SJCRH30 (cell line): Measurements from ENCODE around the gene CORIN. TPM values are rescaled to one million over a fixed set of nuclear protein-coding genes. Genes with fewer than 3 reads are reported as not detected.
"Not testable (repeated sequence)": the region's sequence is repeated elsewhere in the genome, so short reads cannot be mapped to it uniquely, and the experiment has no call there.

ENCODE experiments used
- DNase-seq, 2 experiments: peaks; one replicate each; pipeline ENCODE4 v3.0.0-alpha.2; 2015 to 2020
- H3K27ac ChIP-seq: fragments of 250-450 bp; sonication (Bioruptor Pico); 2 replicates; pipeline ENCODE4 v1.5.1; 2020; ENCODE audit warnings: mild to moderate bottlenecking, moderate library complexity
- H3K27me3 ChIP-seq: fragments of 250-450 bp; sonication (Bioruptor Pico); 2 replicates; pipeline ENCODE4 v1.5.1; 2020; ENCODE audit warnings: mild to moderate bottlenecking, moderate library complexity
- H3K36me3 ChIP-seq: fragments of 250-450 bp; sonication (Bioruptor Pico); 2 replicates; pipeline ENCODE4 v1.5.1; 2020; ENCODE audit warnings: mild to moderate bottlenecking, moderate library complexity
- H3K4me1 ChIP-seq: fragments of 250-450 bp; sonication (Bioruptor Pico); 2 replicates; pipeline ENCODE4 v1.5.1; 2020; ENCODE audit warnings: mild to moderate bottlenecking, moderate library complexity
- H3K4me3 ChIP-seq: fragments of 250-450 bp; sonication (Bioruptor Pico); 2 replicates; pipeline ENCODE4 v1.5.1; 2020; ENCODE audit warnings: mild to moderate bottlenecking, moderate library complexity
- H3K9me3 ChIP-seq: fragments of 250-450 bp; sonication (Bioruptor Pico); replicated peaks from 2 replicates; pipeline ENCODE4 v1.5.1; 2020; ENCODE audit warnings: mild to moderate bottlenecking, moderate library complexity
- total RNA-seq: library from RNA; depleted of rRNA; stranded (reverse); fragments of >200 nt; shearing (Covaris generic); gene quantifications from 2 replicates; pipeline ENCODE4 v1.2.3, GENCODE V29; 2014; rRNA removed

Gene CORIN
- total RNA-seq, 1 experiment from 2014 or later, result 0.38 TPM

DNA sequence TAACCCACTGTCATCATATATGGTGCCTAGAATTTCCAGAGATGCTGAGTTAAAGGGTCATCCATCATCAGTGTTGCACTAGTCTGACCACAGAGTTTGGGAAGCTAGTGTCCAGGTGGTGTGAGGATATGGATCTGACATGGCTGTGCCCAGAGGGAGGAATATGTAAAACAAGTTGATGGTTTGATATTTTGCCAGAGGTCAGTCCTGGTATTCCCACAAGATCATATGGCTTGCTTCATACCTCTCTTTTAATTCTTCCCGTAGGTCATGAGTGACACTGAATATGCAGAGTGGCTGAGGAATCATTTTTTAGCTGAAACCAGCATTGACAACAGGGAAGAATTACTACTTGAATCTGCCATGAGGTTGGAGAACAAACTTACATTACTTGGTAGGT is 277.2 kb downstream of the CORIN start:
- no peaks in the 10 kb centered on the region for H3K27me3 ChIP-seq
- peaks cover 3% of the 10 kb centered on the region for H3K4me1 ChIP-seq
- H3K27ac ChIP-seq, result no peak overlapping the region
- no peak for DNase-seq
- H3K9me3 ChIP-seq, result no peaks in the 10 kb centered on the region
- H3K36me3 ChIP-seq, result no peaks in the 10 kb centered on the region
- H3K4me3 ChIP-seq, result no peak overlapping the region

GRCh38 chr4:47557255-47557654 is 280.6 kb downstream of the CORIN start:
- Histone ChIP-seq H3K36me3 (no peaks in the 10 kb centered on the region), H3K4me3 (no peak overlapping the region), H3K27me3 (no peaks in the 10 kb centered on the region), H3K9me3 (no peaks in the 10 kb centered on the region), H3K27ac (no peak overlapping the region), H3K4me1 (peaks cover 12% of the 10 kb centered on the region)
- no peak for DNase-seq

DNA sequence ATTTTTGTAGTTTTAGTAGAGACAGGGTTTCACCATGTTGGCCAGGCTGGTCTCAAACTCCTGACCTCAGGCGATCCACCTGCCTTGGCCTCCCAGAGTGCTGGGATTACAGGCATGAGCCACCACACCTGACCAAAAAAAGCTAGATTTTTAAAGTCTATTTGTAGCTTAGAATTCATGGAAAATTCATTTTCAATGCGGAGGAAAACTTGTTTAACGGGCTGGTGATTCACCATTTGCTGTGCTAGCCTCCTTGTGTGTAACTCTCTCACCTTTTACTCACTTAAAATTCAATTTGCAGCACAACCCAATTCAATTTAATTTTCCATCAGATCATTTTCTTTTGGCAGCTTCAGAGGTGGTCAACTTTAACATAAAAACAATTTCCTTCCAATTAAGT is 281.9 kb downstream of the CORIN start:
- peaks cover 12% of the 10 kb centered on the region for H3K4me1 ChIP-seq
- not testable (repeated sequence) for H3K4me3 ChIP-seq, H3K27me3 ChIP-seq, H3K36me3 ChIP-seq, H3K27ac ChIP-seq, DNase-seq, H3K9me3 ChIP-seq

GRCh38 chr4:47553329-47554125 is 284.3 kb downstream of the CORIN start:
- no peaks in the 10 kb centered on the region for H3K9me3 ChIP-seq
- H3K27me3 ChIP-seq, result no peaks in the 10 kb centered on the region
- peaks cover 12% of the 10 kb centered on the region for H3K4me1 ChIP-seq
- DNase-seq, result peak; percentile 9 to 50
- no peaks in the 10 kb centered on the region for H3K36me3 ChIP-seq
- H3K27ac ChIP-seq, result peak overlapping the region; percentile 49
- no peak overlapping the region for H3K4me3 ChIP-seq

DNA sequence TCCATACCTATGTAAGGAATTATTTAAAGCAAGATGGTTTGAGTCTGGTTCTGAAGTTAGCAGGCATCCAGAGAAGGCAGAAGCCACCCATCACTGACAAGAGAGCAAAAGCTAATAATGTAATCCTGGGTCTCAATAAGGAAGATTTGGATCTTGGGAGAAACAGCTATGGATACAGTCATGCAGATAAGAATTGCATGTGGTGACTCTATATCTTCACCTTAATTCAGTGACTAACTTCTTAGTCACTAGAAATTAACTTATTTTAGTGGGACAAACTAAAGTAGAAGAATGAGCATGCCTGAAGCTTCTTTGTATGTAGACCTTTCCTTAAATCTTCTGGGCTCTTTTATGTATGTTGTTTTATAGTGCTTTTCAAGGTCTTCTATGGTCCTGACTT is 286.2 kb downstream of the CORIN start:
- no peak overlapping the region for H3K27ac ChIP-seq
- DNase-seq, result no peak
- H3K4me1 ChIP-seq, result peaks cover 12% of the 10 kb centered on the region
- H3K27me3 ChIP-seq, result no peaks in the 10 kb centered on the region
- H3K9me3 ChIP-seq, result no peaks in the 10 kb centered on the region
- no peak overlapping the region for H3K4me3 ChIP-seq
- no peaks in the 10 kb centered on the region for H3K36me3 ChIP-seq

- H3K9me3 ChIP-seq, result no peaks in the 10 kb centered on the region
- no peaks in the 10 kb centered on the region for H3K36me3 ChIP-seq
- no peak for DNase-seq
- no peak overlapping the region for H3K4me3 ChIP-seq
- H3K27me3 ChIP-seq, result no peaks in the 10 kb centered on the region
- no peak overlapping the region for H3K27ac ChIP-seq
- peaks cover 12% of the 10 kb centered on the region for H3K4me1 ChIP-seq
These were observed 286.8 kb downstream of the CORIN start for GRCh38 chr4:47550899-47551548.

GRCh38 chr4:47550357-47550756 is 287.5 kb downstream of the CORIN start:
- not testable (repeated sequence) for H3K9me3 ChIP-seq, H3K27me3 ChIP-seq, H3K27ac ChIP-seq, H3K4me3 ChIP-seq, DNase-seq, H3K36me3 ChIP-seq
- peaks cover 12% of the 10 kb centered on the region for H3K4me1 ChIP-seq

Other genes with a start within 250 kb of the CORIN start
- 12.4 and 12.6 TPM in 2 replicates for gene NFXL1, start 76.5 kb upstream of the CORIN start, total RNA-seq
- gene CNGA1, start 178.6 kb upstream of the CORIN start, total RNA-seq, result not detected in 2 replicates
- 0.04 and 0.05 TPM in 2 replicates for gene NIPAL1, start 178.7 kb upstream of the CORIN start, total RNA-seq